ENCODE data around the gene HNMT. TPM values are rescaled to one million over a fixed set of nuclear protein-coding genes. Genes with fewer than 3 reads are reported as not detected.
"Not testable (repeated sequence)": the region's sequence is repeated elsewhere in the genome, so short reads cannot be mapped to it uniquely, and the experiment has no call there.

The HNMT gene
- polyA plus RNA-seq, 1 donor from 2014 or later: not detected

DNA sequence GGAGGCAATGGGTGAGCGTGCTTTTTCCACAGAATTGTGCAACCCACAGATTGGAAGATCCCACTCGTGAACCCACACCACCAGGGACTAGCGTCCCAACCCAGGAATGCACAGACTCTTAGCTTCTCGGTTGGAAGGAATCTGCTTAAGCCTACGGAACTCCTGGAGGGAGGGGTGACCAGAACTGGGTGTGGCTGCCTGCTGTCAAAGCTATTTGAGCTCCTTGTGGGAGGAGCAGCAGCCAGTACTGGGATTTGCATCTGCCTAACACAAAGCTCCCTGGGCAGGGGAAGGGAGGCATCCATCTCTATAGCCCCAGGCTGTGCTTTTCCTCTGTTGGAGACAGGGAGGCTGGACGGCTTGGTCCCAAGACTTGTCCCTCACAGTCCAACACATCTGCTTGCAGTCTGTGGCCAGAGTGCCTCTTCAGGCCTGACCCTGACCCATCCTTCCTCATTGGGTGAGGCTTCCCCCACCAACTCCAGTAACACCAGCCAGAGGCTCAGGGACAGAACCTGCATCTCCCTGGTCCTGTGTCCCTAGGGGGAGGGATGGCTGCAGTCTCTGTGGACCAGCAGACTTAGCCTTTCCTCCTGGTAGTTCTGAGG is 27.9 kb downstream of the HNMT start:
- Histone ChIP-seq H2AFZ (ENCODE audit: low read depth, low read length) (no peak overlapping the region), H3K27me3 (ENCODE audit: insufficient read depth, low read depth, low read length) (no peaks in the 10 kb centered on the region), H3F3A (ENCODE audit: insufficient read depth, low read length, poor library complexity, severe bottlenecking) (no peaks in the 10 kb centered on the region), H3K9ac (ENCODE audit: low read length) (no peak overlapping the region), H3K79me2 (replicated peaks; ENCODE audit: insufficient read depth, low read length) (no peaks in the 10 kb centered on the region), H3K4me3 (ENCODE audit: low read length) (no peak overlapping the region), H3K9me2 (ENCODE audit: insufficient read depth, low read length) (no peaks in the 10 kb centered on the region), H3K4me2 (ENCODE audit: low read length) (no peak overlapping the region), H3K36me3 (ENCODE audit: insufficient read depth, low read length) (no peaks in the 10 kb centered on the region), H3K27ac (ENCODE audit: low read length) (no peak overlapping the region), H3K9me3 (ENCODE audit: low read length) (no peaks in the 10 kb centered on the region), H4K20me1 (ENCODE audit: insufficient read depth) (no peaks in the 10 kb centered on the region)
- TF ChIP-seq POLR2AphosphoS5 (IDR thresholded peaks at IDR 0.05): no peak
- TF ChIP-seq, protein P1, sequence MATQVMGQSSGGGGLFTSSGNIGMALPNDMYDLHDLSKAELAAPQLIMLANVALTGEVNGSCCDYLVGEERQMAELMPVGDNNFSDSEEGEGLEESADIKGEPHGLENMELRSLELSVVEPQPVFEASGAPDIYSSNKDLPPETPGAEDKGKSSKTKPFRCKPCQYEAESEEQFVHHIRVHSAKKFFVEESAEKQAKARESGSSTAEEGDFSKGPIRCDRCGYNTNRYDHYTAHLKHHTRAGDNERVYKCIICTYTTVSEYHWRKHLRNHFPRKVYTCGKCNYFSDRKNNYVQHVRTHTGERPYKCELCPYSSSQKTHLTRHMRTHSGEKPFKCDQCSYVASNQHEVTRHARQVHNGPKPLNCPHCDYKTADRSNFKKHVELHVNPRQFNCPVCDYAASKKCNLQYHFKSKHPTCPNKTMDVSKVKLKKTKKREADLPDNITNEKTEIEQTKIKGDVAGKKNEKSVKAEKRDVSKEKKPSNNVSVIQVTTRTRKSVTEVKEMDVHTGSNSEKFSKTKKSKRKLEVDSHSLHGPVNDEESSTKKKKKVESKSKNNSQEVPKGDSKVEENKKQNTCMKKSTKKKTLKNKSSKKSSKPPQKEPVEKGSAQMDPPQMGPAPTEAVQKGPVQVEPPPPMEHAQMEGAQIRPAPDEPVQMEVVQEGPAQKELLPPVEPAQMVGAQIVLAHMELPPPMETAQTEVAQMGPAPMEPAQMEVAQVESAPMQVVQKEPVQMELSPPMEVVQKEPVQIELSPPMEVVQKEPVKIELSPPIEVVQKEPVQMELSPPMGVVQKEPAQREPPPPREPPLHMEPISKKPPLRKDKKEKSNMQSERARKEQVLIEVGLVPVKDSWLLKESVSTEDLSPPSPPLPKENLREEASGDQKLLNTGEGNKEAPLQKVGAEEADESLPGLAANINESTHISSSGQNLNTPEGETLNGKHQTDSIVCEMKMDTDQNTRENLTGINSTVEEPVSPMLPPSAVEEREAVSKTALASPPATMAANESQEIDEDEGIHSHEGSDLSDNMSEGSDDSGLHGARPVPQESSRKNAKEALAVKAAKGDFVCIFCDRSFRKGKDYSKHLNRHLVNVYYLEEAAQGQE (IDR thresholded peaks at IDR 0.05; ENCODE audit: borderline replicate concordance): no peak
- TF ChIP-seq EP300 (conservative IDR thresholded peaks at IDR 0.05; ENCODE audit: poor library complexity, severe bottlenecking): no peak
- no peak for TF ChIP-seq MXI1 (conservative IDR thresholded peaks at IDR 0.05; ENCODE audit: poor library complexity, severe bottlenecking)
- TF ChIP-seq RAD21 (conservative IDR thresholded peaks at IDR 0.05): no peak
- no peak for TF ChIP-seq SMC3 (conservative IDR thresholded peaks at IDR 0.05; ENCODE audit: poor library complexity)
- TF ChIP-seq, protein P2, sequence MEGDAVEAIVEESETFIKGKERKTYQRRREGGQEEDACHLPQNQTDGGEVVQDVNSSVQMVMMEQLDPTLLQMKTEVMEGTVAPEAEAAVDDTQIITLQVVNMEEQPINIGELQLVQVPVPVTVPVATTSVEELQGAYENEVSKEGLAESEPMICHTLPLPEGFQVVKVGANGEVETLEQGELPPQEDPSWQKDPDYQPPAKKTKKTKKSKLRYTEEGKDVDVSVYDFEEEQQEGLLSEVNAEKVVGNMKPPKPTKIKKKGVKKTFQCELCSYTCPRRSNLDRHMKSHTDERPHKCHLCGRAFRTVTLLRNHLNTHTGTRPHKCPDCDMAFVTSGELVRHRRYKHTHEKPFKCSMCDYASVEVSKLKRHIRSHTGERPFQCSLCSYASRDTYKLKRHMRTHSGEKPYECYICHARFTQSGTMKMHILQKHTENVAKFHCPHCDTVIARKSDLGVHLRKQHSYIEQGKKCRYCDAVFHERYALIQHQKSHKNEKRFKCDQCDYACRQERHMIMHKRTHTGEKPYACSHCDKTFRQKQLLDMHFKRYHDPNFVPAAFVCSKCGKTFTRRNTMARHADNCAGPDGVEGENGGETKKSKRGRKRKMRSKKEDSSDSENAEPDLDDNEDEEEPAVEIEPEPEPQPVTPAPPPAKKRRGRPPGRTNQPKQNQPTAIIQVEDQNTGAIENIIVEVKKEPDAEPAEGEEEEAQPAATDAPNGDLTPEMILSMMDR (IDR thresholded peaks at IDR 0.05; ENCODE audit: poor library complexity, severe bottlenecking): no peak
- TF ChIP-seq TAF1 (IDR thresholded peaks at IDR 0.05; ENCODE audit: low read depth): no peak
- TF ChIP-seq EZH2 (IDR thresholded peaks at IDR 0.05; ENCODE audit: borderline replicate concordance, insufficient read depth, low read length, poor library complexity, severe bottlenecking): no peak

- not testable (repeated sequence) for H2AFZ ChIP-seq (ENCODE audit: low read depth, low read length); H3K36me3 ChIP-seq (ENCODE audit: insufficient read depth, low read length); H3F3A ChIP-seq (ENCODE audit: insufficient read depth, low read length, poor library complexity, severe bottlenecking); H3K9ac ChIP-seq (ENCODE audit: low read length); H3K9me2 ChIP-seq (ENCODE audit: insufficient read depth, low read length); H3K9me3 ChIP-seq (ENCODE audit: low read length); H3K27ac ChIP-seq (ENCODE audit: low read length); H3K4me2 ChIP-seq (ENCODE audit: low read length); H3K4me3 ChIP-seq (ENCODE audit: low read length); H4K20me1 ChIP-seq (ENCODE audit: insufficient read depth); H3K27me3 ChIP-seq (ENCODE audit: insufficient read depth, low read depth, low read length); H3K79me2 ChIP-seq (replicated peaks; ENCODE audit: insufficient read depth, low read length)
Measured at GRCh38 chr2:137993715-137994476, 29.6 kb downstream of the HNMT start.

GRCh38 chr2:137995368-137995767 is 31.1 kb downstream of the HNMT start:
- H3K9ac ChIP-seq (ENCODE audit: low read length); H3K27me3 ChIP-seq (ENCODE audit: insufficient read depth, low read depth, low read length): not testable (repeated sequence)

GRCh38 chr2:137996158-137996557 is 31.9 kb downstream of the HNMT start:
- not testable (repeated sequence) for H3F3A ChIP-seq (ENCODE audit: insufficient read depth, low read length, poor library complexity, severe bottlenecking); H4K20me1 ChIP-seq (ENCODE audit: insufficient read depth); H3K4me2 ChIP-seq (ENCODE audit: low read length); H3K9me2 ChIP-seq (ENCODE audit: insufficient read depth, low read length); H3K27me3 ChIP-seq (ENCODE audit: insufficient read depth, low read depth, low read length); H3K79me2 ChIP-seq (replicated peaks; ENCODE audit: insufficient read depth, low read length); H3K9ac ChIP-seq (ENCODE audit: low read length); H3K36me3 ChIP-seq (ENCODE audit: insufficient read depth, low read length); H3K27ac ChIP-seq (ENCODE audit: low read length); H3K9me3 ChIP-seq (ENCODE audit: low read length); H3K4me3 ChIP-seq (ENCODE audit: low read length); H2AFZ ChIP-seq (ENCODE audit: low read depth, low read length)

More at GRCh38 chr2:137995368-137995767, 31.1 kb downstream of the HNMT start:
- not testable (repeated sequence) for H3K4me3 ChIP-seq (ENCODE audit: low read length); H3F3A ChIP-seq (ENCODE audit: insufficient read depth, low read length, poor library complexity, severe bottlenecking); H2AFZ ChIP-seq (ENCODE audit: low read depth, low read length); H3K36me3 ChIP-seq (ENCODE audit: insufficient read depth, low read length); H3K27ac ChIP-seq (ENCODE audit: low read length); H3K9me2 ChIP-seq (ENCODE audit: insufficient read depth, low read length); H3K9me3 ChIP-seq (ENCODE audit: low read length); H3K79me2 ChIP-seq (replicated peaks; ENCODE audit: insufficient read depth, low read length); H4K20me1 ChIP-seq (ENCODE audit: insufficient read depth); H3K4me2 ChIP-seq (ENCODE audit: low read length)
